ENCODE data around the gene GRIA3.

GRCh38 chrX:123518791-123519190 lies 334.7 kb downstream of the GRIA3 start:
- TF ChIP-seq CTCF (IDR thresholded peaks at IDR 0.05; ENCODE audit: low read depth, low read length) (no peak), POLR2A (IDR thresholded peaks at IDR 0.05; ENCODE audit: extremely low read depth, insufficient read length) (no peak), MYC (IDR thresholded peaks at IDR 0.05; ENCODE audit: low read depth, low read length) (no peak)

Measured in NB4 (cell line).